C4-2B (cell line): Measurements from ENCODE around the gene SMIM24.

ENCODE experiments used
- CTCF ChIP-seq: fragments of 450-650 bp; conservative IDR thresholded peaks from 2 replicates; pipeline ENCODE4 v1.5.1; 2017; ENCODE audit warnings: mild to moderate bottlenecking
- ZFX ChIP-seq: fragments of 450-650 bp; IDR thresholded peaks from 2 replicates; pipeline ENCODE4 v1.6.1; 2017

DNA sequence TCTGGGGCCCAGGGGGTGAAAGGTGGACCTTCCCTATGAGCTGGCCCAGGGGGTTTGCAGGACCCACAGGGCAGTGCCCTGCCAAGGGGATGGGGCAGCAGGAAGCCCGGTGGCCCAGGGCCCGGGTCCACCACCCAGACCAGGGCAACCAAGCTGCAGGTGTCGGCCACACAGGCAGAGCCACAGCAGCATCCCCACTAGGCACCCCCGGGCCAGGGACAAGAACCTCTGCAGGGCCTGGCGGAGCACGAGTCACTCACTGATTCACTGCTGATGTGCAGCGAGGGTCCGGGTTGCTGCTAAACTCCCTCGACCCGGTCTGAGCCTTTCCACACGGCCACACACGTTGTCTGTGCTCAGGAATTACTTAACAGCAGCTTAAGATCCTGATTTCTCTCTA lies 34.6 kb upstream of the SMIM24 start:
- TF ChIP-seq CTCF, result no peak
- TF ChIP-seq ZFX, result no peak
